Activated CD8-positive, alpha-beta memory T cell treated with anti-CD3 and anti-CD28 coated beads, Interleukin-2, amount 50 U/mL, for 24 hours (primary cell): Measurements from ENCODE around the gene CHMP4A.

Source experiments
- DNase-seq: peaks from one replicate; pipeline ENCODE4 v3.0.0-alpha.2; 2020; ENCODE audit errors: extremely low read depth

CHMP4A gene

GRCh38 chr14:24178399-24179178 lies 34.7 kb downstream of the CHMP4A start:
- DNase-seq = no peak

- DNase-seq = no peak
Measured at GRCh38 chr14:24177891-24178290, 35.4 kb downstream of the CHMP4A start.

GRCh38 chr14:24177041-24177825 lies 36.1 kb downstream of the CHMP4A start:
- DNase-seq = no peak

- no peak for DNase-seq
Measured at GRCh38 chr14:24176599-24176998, 36.7 kb downstream of the CHMP4A start.

GRCh38 chr14:24172871-24173281 lies 40.4 kb downstream of the CHMP4A start:
- no peak for DNase-seq

GRCh38 chr14:24172261-24172860 lies 40.9 kb downstream of the CHMP4A start:
- no peak for DNase-seq

GRCh38 chr14:24171422-24172260 lies 41.6 kb downstream of the CHMP4A start, which contains the start of gene REC8:
REC8 (plus strand) TSS chr14:24172080; CDS start chr14:24172553, 473 bp downstream.
- DNase-seq = peak; percentile 54

- DNase-seq = no peak
Measured at GRCh38 chr14:24167469-24168114, 45.7 kb downstream of the CHMP4A start.

- DNase-seq = no peak
Measured at GRCh38 chr14:24165785-24166184, 47.5 kb downstream of the CHMP4A start.

- DNase-seq = no peak
Measured at GRCh38 chr14:24164518-24164991, 48.7 kb downstream of the CHMP4A start.

- no peak for DNase-seq
Measured at GRCh38 chr14:24162093-24162492, 51.2 kb downstream of the CHMP4A start.

GRCh38 chr14:24160850-24161804 lies 52.2 kb downstream of the CHMP4A start, which contains the start of gene IRF9:
IRF9 (plus strand) TSS chr14:24161265; CDS start chr14:24162145, 880 bp downstream.
- peak; percentile 98 for DNase-seq

- DNase-seq = no peak
Measured at GRCh38 chr14:24160499-24160849, 52.8 kb downstream of the CHMP4A start.

- DNase-seq = no peak
Measured at GRCh38 chr14:24159777-24160498, 53.4 kb downstream of the CHMP4A start.
